ENCODE results near the gene GPATCH3. TPM values are rescaled to one million over a fixed set of nuclear protein-coding genes. Genes with fewer than 3 reads are reported as not detected.
A peak's percentile ranks its signal among the peaks of the same experiment; 100 is the strongest.

The GPATCH3 gene
- total RNA-seq, 1 experiment from 2014 or later: 14.8 TPM

GRCh38 chr1:26848941-26849774 lies 51.1 kb downstream of the GPATCH3 start:
- no peaks in the 10 kb centered on the region for H3K27me3 ChIP-seq (ENCODE audit: insufficient read depth, low read length)
- DNase-seq (ENCODE audit: low read depth, low spot score): peak; percentile 79
- no peak overlapping the region for H3K4me3 ChIP-seq (replicated peaks in 1 of 2; ENCODE audit: low read depth in 1 of 2, low read length in 2 of 2)
- ChIA-PET POLR2A (interaction anchor here (0.9 to 3.0 kb wide), 3 partner anchors 9 to 17 kb away, joined by 3 to 29 read pairs (median 4); partner anchors contain the start of gene SFN), RAD21 (ENCODE audit: low non-redundant PET in 1 of 2, low total read pairs in 2 of 2, uncharacterized antibody in 2 of 2, unreplicated experiment in 2 of 2) (interaction anchor here (0.6 to 1.3 kb wide), 6 partner anchors 13 to 240 kb away, joined by 3 read pairs; no protein-coding TSS in a partner anchor), CTCF (interaction anchor here (0.9 to 2.7 kb wide), 9 partner anchors 9 to 49 kb away, joined by 3 to 14 read pairs (median 5); partner anchors contain the start of gene GPN2)
- intact Hi-C loops (cut with micrococcal nuclease): no loop called here
- peaks cover 11 to 36% of the 10 kb centered on the region in 2 experiments; a peak in 3 of 4 replicates for H3K36me3 ChIP-seq (ENCODE audit: control insufficient read depth in 1 of 2, insufficient read depth in 2 of 2, low read length in 2 of 2)
- no peaks in the 10 kb centered on the region for H3K9me2 ChIP-seq (ENCODE audit: insufficient read depth)
- H3K9ac ChIP-seq (ENCODE audit: low read length): peak overlapping the region; percentile 59
- TF ChIP-seq CTCF (IDR thresholded peaks at IDR 0.05 in 2 of 3, conservative IDR thresholded peaks at IDR 0.05 in 1 of 3; ENCODE audit: borderline replicate concordance in 1 of 3, insufficient read depth in 1 of 3, low read depth in 2 of 3, low read length in 2 of 3) (no peak), POLR2AphosphoS5 (IDR thresholded peaks at IDR 0.05; ENCODE audit: low read depth, low read length) (no peak; the same call in 1 of the 2 replicates), JUND (IDR thresholded peaks at IDR 0.05) (peak; percentile 79), ATF3 (IDR thresholded peaks at IDR 0.05) (no peak; the same call in 1 of the 2 replicates), SP1 (IDR thresholded peaks at IDR 0.05; ENCODE audit: low read depth) (peak; percentile 82), FOSL1 (IDR thresholded peaks at IDR 0.05; ENCODE audit: low read depth) (peak; percentile 69), MAX (IDR thresholded peaks at IDR 0.05) (peak; percentile 76; the same call in 1 of the 2 replicates), EGR1 (IDR thresholded peaks at IDR 0.05; ENCODE audit: low read depth) (peak; percentile 93)
- H3K79me2 ChIP-seq (ENCODE audit: insufficient read depth, low read length): peaks cover 3% of the 10 kb centered on the region; the same call in 1 of the 2 replicates
- peak; percentile 78 for ATAC-seq
- peak overlapping the region; percentile 65 for H3K4me2 ChIP-seq (ENCODE audit: low read length)
- no peak overlapping the region for H2AFZ ChIP-seq (ENCODE audit: low read depth, low read length, poor library complexity, severe bottlenecking)
- H3K9me3 ChIP-seq (ENCODE audit: control insufficient read depth in 1 of 2, insufficient read depth in 1 of 2, low read depth in 1 of 2, low read length in 2 of 2): no peaks in the 10 kb centered on the region
- no peaks in the 10 kb centered on the region for H4K20me1 ChIP-seq (ENCODE audit: insufficient read depth)
- peaks cover 32 to 55% of the 10 kb centered on the region in 2 experiments for H3K4me1 ChIP-seq (ENCODE audit: control insufficient read depth in 1 of 2, insufficient read depth in 2 of 2, low read length in 2 of 2)
- peak overlapping the region; percentile 72 for H3K27ac ChIP-seq (ENCODE audit: low read depth, low read length)
- no TSS peak for BruUV-seq (replicated peaks)

Measured in HCT116 (cell line).